Fibroblast of lung (primary cell): ENCODE data around the gene PEX13. TPM values are rescaled to one million over a fixed set of nuclear protein-coding genes. Genes with fewer than 3 reads are reported as not detected.
"Not testable (repeated sequence)": the region's sequence is repeated elsewhere in the genome, so short reads cannot be mapped to it uniquely, and the experiment has no call there.

Source experiments
- DNase-seq, 2 donors: peaks; one replicate each; pipeline versions ENCODE4 v3.0.0 to v3.0.0-alpha.2; 2010; ENCODE audit warnings: low read depth in 2 of 2
- H2AFZ ChIP-seq: 2 replicates; pipeline ENCODE4 v1.5.1; 2012; ENCODE audit warnings: low read length, control low read depth, inconsistent platforms
- H3K27ac ChIP-seq: 2 replicates; pipeline ENCODE4 v1.5.1; 2011; ENCODE audit warnings: low read length, control low read depth; ENCODE audit not compliant: insufficient read depth
- H3K27me3 ChIP-seq: 2 replicates; pipeline ENCODE4 v1.5.1; 2011; ENCODE audit warnings: mild to moderate bottlenecking, low read length; ENCODE audit not compliant: control insufficient read depth, insufficient read depth
- H3K36me3 ChIP-seq: 2 replicates; pipeline ENCODE4 v1.5.1; 2011; ENCODE audit warnings: low read length; ENCODE audit not compliant: control insufficient read depth, insufficient read depth
- H3K4me1 ChIP-seq: 2 replicates; pipeline ENCODE4 v1.5.1; 2011; ENCODE audit warnings: low read length; ENCODE audit not compliant: control insufficient read depth, insufficient read depth; ENCODE audit errors: extremely low read depth
- H3K4me2 ChIP-seq: 2 replicates; pipeline ENCODE4 v1.5.1; 2011; ENCODE audit warnings: low read length, control low read depth; ENCODE audit not compliant: insufficient read depth; ENCODE audit errors: extremely low read depth
- H3K4me3 ChIP-seq, 4 experiments: fragments of 200-600 bp in 1 of 4; sonication (generic) in 1 of 4; replicated peaks in 1 of 4; 2 replicates each; pipeline ENCODE4 v1.5.1; 2011 to 2016; ENCODE audit warnings: low read length in 4 of 4, low read depth in 3 of 4, mild to moderate bottlenecking in 3 of 4, control low read depth in 2 of 4, inconsistent platforms in 1 of 4, mixed read lengths in 1 of 4; ENCODE audit not compliant: insufficient read depth in 1 of 4; ENCODE audit errors: control extremely low read depth in 1 of 4
- H3K79me2 ChIP-seq: 2 replicates; pipeline ENCODE4 v1.5.1; 2012; ENCODE audit warnings: mild to moderate bottlenecking, low read length, inconsistent platforms; ENCODE audit not compliant: control insufficient read depth, insufficient read depth
- H3K9ac ChIP-seq: 2 replicates; pipeline ENCODE4 v1.5.1; 2011; ENCODE audit warnings: mild to moderate bottlenecking, low read length, control low read depth; ENCODE audit not compliant: insufficient read depth
- H3K9me3 ChIP-seq: 2 replicates; pipeline ENCODE4 v1.5.1; 2012; ENCODE audit warnings: low read depth, low read length; ENCODE audit not compliant: control insufficient read depth, insufficient read depth
- H4K20me1 ChIP-seq: 2 replicates; pipeline ENCODE4 v1.5.1; 2011; ENCODE audit warnings: low read length; ENCODE audit not compliant: control insufficient read depth, insufficient read depth; ENCODE audit errors: extremely low read depth
- CTCF ChIP-seq, 2 donors: IDR thresholded peaks in 1 of 2; conservative IDR thresholded peaks in 1 of 2; 1 replicate in 1 of 2; 2 replicates in 1 of 2; pipeline ENCODE4 v1.5.1; 2011 to 2012; ENCODE audit warnings: low read length in 2 of 2, control low read depth in 1 of 2, inconsistent platforms in 1 of 2, low read depth in 1 of 2, mild to moderate bottlenecking in 1 of 2
- EZH2 ChIP-seq: IDR thresholded peaks from 2 replicates; pipeline ENCODE4 v1.5.1; 2012; ENCODE audit warnings: low read length, control low read depth, mild to moderate bottlenecking; ENCODE audit errors: missing control alignments
- polyA plus RNA-seq, 2 donors: library from polyadenylated mRNA; depleted of rRNA in 1 of 2; stranded (reverse) in 1 of 2; unstranded in 1 of 2; fragments of >200 nt; gene quantifications; 2 replicates each; pipeline ENCODE4 v1.2.1, GENCODE V29; 2011 to 2012; ENCODE audit warnings: missing spikeins in 1 of 2
- total RNA-seq: library from RNA; depleted of rRNA; stranded (reverse); fragments of >200 nt; gene quantifications from 2 replicates; pipeline ENCODE4 v1.2.1, GENCODE V29; 2014

The PEX13 gene
- total and polyA plus RNA-seq, 2 donors (not counting 1 experiment from before 2014, with no cell fraction given) = 20.4 to 28.1 TPM

GRCh38 chr2:60977562-60977895 lies 40.0 kb upstream of the PEX13 start:
- no peak overlapping the region for H3K27ac ChIP-seq
- H2AFZ ChIP-seq = no peak overlapping the region
- no peak overlapping the region for H3K4me2 ChIP-seq
- no peak overlapping the region for H3K4me3 ChIP-seq
- H3K79me2 ChIP-seq = no peaks in the 10 kb centered on the region
- no peak for DNase-seq
- no peaks in the 10 kb centered on the region for H4K20me1 ChIP-seq
- H3K36me3 ChIP-seq = no peaks in the 10 kb centered on the region
- H3K4me1 ChIP-seq = no peaks in the 10 kb centered on the region
- no peak for TF ChIP-seq CTCF (conservative IDR thresholded peaks at IDR 0.05 in 1 of 2, IDR thresholded peaks at IDR 0.05 in 1 of 2; ENCODE audit: low read depth in 1 of 2, low read length in 2 of 2)
- TF ChIP-seq EZH2 = no peak
- H3K9me3 ChIP-seq = no peaks in the 10 kb centered on the region
- H3K9ac ChIP-seq = no peak overlapping the region
- H3K27me3 ChIP-seq = no peaks in the 10 kb centered on the region

- Histone ChIP-seq H3K9me3 (no peaks in the 10 kb centered on the region), H3K4me3 (no peak overlapping the region), H3K4me2 (no peak overlapping the region)
Observed at GRCh38 chr2:60979231-60979630, 38.3 kb upstream of the PEX13 start.

GRCh38 chr2:60980071-60980815 lies 37.3 kb upstream of the PEX13 start:
- H4K20me1 ChIP-seq = no peaks in the 10 kb centered on the region
- H3K27me3 ChIP-seq = no peaks in the 10 kb centered on the region
- H3K4me3 ChIP-seq = no peak overlapping the region
- H2AFZ ChIP-seq = no peak overlapping the region
- no peaks in the 10 kb centered on the region for H3K9me3 ChIP-seq
- TF ChIP-seq EZH2 (no peak), CTCF (conservative IDR thresholded peaks at IDR 0.05 in 1 of 2, IDR thresholded peaks at IDR 0.05 in 1 of 2; ENCODE audit: low read depth in 1 of 2, low read length in 2 of 2) (no peak)
- no peak overlapping the region for H3K9ac ChIP-seq
- no peak for DNase-seq
- no peaks in the 10 kb centered on the region for H3K4me1 ChIP-seq
- H3K79me2 ChIP-seq = no peaks in the 10 kb centered on the region
- H3K36me3 ChIP-seq = no peaks in the 10 kb centered on the region
- H3K4me2 ChIP-seq = no peak overlapping the region
- H3K27ac ChIP-seq = no peak overlapping the region

More at GRCh38 chr2:60979231-60979630, 38.3 kb upstream of the PEX13 start:
- H3K9ac ChIP-seq = no peak overlapping the region
- TF ChIP-seq CTCF (conservative IDR thresholded peaks at IDR 0.05 in 1 of 2, IDR thresholded peaks at IDR 0.05 in 1 of 2; ENCODE audit: low read depth in 1 of 2, low read length in 2 of 2) = no peak
- no peak for TF ChIP-seq EZH2
- H3K4me1 ChIP-seq = no peaks in the 10 kb centered on the region
- no peak for DNase-seq
- no peaks in the 10 kb centered on the region for H3K79me2 ChIP-seq
- H4K20me1 ChIP-seq = no peaks in the 10 kb centered on the region
- H3K27ac ChIP-seq = no peak overlapping the region
- no peaks in the 10 kb centered on the region for H3K27me3 ChIP-seq
- H3K36me3 ChIP-seq = no peaks in the 10 kb centered on the region
- no peak overlapping the region for H2AFZ ChIP-seq

GRCh38 chr2:60982066-60982465 lies 35.5 kb upstream of the PEX13 start:
- H3K27ac ChIP-seq, H3K4me1 ChIP-seq, H3K4me3 ChIP-seq, H3K27me3 ChIP-seq, H4K20me1 ChIP-seq, H3K4me2 ChIP-seq, H3K79me2 ChIP-seq, H3K36me3 ChIP-seq, H3K9ac ChIP-seq, H3K9me3 ChIP-seq, DNase-seq, H2AFZ ChIP-seq: not testable (repeated sequence)
